NCI-H146 treated with DMSO at 0.1 percent for 48 hours (cell line): ENCODE measurements around the gene WWTR1.

Source experiments
- DNase-seq: peaks from one replicate; lab custom pipeline; 2025; ENCODE audit not compliant: unreplicated experiment; lab: John Stamatoyannopoulos, UW

WWTR1 gene

DNA sequence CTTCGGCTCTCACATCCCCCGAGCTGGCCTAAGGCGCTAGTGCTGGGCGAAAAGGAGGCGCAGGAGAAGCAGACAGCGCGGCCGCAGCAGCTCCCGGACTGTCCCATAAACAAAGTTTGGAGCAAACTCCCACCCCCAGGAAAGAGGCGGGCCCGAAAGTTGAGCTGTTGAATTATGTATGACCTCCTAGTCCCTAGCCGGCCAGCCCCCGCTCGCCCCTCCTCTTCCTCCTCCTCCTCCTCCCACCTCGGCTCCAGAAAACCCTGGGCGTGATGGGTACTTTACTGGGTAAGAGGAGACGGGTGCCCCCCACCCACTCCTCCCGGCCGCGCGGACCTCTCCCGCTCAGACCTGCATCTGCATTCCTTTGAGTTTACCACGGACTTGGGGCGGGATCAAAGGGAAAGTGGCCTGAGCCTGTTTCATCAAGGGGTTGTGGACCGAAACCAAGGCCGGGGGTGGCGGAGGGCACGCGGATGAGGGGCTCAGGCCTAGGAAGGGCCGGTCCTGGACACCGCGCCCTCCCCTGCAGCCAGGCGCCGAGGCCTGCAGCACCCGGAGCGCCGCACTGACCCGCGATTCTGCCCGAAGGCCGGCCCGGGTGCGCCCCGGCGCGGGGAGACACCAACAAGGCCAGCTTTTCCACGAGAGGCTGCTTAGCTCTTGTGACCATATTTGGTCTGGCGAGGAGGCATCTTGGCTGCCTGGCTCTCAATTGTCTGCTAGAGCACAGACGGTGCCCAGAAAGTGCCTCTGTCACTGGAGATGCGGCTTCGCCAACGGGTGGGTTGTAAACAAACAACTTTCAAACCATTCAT is at the start of gene WWTR1:
TSS of gene WWTR1 (minus strand) at position 100 of the 818 bp plus-strand sequence. CDS start 719 bp downstream, outside the sequence.
- peak; percentile 65 for DNase-seq

DNA sequence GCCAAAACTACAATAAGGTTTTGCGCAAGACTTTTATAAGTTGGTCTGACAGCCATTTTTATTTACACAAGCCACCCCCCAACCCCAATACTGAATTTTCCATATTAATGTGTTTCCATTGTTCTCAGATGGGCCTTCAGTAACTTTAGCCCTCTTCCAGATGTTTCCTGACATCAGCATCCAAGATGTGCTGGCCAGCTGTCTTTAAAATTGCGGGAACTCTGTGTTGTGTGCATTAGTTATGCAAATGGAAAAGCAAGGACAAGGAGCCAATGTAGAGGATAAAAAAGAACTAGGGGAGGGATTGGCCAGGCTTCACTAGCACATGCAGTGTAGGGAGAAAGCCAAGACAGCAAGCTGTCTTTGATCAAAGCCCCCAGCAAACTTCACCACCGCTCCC is 49.1 kb upstream of the WWTR1 start:
- no peak for DNase-seq

DNA sequence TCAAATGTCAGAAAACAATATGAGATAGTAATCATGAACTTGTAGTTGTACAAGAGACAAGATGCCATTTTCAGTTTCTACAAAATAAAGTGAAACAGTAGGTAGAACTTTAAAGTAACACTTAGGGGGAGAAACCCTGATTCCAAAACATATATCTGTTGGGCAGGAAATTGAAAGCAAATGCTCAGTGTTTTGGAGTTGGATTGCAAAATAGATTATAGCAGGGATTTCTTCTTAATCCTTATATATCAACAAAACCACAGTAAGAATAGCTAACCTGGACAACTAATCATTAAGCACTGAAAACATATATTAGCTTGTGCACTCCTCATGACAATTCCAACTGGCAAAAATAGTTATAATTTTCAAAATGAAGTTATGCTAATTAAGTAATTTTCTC is 47.6 kb upstream of the WWTR1 start:
- DNase-seq, result no peak

DNA sequence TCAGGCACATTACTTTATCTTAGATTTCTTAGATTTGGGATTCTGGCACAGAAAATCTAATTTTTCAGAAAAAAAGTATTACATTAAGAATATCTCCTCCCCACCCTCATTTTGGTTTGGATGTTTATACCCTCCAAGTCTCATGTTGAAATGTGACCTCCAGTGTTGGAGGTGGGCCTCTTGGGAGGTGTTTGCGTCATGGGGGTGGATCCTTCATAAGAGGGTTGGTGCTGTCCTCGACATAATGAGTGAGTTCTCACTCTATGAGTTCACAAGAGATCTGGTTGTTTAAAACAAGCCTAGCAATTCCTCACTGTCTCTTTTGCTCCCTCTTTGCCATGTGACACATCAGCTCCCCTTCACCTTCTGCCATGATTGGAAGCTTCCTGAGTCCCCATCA is 45.6 kb upstream of the WWTR1 start:
- no peak for DNase-seq

DNA sequence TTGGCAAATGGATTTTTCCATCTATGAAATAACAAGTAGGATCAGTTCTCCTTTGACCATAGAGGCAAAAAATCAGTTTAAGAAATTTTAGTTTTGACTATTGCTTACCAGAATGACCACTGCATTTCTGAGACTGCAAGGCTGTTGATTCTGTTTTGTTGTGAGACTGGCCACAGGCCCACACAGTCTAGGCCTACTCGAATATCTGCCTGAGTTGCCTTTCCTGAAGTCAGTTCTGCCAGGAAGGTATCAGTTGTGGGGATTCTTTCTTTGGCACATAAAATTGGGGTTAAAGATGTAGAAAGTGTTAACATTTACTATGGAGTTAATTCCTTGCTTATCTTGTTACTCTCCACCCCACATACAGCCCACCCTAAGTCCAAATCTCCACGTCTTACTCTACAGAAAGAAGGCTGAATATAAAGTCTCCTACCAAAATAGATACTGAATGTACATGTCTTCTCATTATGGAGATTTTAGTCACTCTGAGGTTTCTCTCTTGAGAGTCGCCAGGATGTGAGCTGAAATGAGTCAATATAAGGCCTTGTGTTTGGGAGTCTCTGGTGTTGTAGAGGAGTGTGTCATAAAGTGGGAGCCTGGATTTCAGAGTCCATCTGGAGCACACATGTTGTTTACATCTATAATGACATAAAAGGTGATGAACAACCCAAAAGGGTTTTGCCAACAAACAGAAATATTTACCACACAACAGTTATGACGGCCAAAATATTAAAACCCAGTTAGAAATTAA is 45.0 kb upstream of the WWTR1 start:
- DNase-seq, result no peak

DNA sequence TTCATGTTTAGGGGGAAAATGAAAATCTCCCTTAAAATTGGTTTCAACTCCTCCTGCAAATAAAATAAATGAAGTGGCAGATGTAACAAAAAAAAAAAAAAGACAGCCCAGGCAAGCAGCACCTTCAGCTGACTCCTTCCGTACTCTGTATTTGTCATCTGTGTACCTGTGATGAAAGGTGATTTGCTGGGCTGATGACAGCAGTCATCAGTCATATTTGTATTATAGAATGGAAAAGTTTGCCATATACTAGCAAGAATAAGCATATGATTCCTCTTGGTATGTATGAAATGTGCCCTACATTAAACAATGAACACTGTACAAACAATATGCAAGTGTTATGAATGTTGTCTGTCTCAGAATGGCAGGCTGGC is 44.1 kb upstream of the WWTR1 start:
- no peak for DNase-seq

DNA sequence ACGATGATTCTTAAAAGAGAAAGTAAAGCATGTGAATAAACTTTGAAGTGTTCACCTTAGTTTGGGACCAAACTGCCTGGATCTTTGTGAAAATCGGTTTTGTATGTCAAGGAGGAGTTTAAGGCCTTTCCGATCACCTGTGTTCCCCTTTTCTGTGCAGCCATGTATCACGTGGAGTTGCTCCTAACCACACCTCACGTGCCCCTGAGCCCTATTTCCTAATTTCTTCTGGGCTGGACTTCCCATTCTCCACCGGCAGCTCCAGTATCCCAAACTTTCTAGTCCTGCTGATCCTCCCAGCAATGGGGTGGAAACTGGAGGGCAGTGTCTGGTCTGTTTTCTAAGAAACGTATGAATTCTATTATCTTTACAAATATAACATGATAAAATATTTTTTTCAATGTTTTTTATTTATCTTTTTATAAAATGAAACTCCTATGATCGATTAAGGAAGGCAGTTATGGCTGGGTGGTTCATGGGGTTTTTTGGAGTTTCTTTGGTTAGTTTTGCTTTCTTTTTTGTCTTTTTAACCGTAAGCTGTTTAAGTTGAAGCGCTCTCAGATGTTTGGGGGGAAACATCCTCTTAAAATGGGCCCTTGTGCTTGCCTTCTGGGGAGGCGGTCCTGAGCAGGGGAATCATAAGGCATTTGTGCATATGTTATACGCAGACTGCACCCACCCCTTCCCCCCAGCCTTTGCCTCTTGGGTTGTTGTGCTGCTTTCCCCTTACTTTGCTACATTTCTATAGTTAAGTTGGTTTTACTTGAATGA is 43.6 kb upstream of the WWTR1 start:
- no peak for DNase-seq

DNA sequence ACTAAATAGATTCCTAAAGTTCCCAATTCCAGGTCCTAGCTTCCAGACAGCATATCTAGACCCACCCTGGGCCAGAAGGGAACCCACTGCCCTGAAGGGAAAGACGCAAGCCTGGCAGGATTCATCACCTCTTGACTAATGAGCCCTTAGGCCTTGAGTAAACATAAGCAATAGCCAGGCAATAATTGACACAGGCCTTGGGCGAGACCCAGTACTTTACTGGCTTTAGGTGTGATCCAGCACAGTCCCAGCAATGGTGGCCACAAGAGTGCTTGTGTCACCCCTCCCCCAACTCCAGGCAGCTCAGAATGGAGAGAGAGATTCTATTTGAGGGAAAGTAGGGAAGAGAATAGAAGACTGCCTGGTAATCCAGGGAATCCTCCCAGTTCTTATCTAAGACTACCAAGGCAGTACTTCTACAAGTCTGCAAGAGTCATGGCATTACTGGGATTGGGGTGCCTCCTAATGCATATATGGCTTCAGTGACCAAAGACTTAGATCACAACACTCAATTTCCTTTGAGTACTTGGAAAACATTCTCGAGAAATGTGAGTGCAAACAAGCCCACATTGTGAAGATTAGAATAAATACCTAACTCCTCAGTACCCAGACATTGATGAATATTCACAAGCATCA is 30.4 kb upstream of the WWTR1 start:
- DNase-seq, result no peak

DNA sequence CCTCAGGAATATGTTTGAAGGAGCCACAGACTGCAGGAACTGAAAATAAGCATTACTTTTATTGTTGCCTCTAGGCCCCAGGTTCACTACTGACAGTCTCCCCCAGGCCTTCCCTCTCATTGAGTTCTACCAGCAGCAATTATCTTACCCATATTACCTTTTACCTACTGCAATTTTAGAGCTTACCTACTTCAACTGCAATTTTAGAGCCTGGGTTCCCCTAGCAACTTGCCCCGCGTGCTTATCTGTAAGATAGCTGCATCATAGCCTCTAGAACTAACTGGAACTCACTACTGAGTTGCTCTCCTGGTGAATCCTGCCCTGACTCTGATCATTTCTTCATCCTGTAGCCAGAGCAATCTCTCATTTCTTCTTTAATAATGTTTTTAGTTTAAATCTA is 29.2 kb upstream of the WWTR1 start:
- no peak for DNase-seq

DNA sequence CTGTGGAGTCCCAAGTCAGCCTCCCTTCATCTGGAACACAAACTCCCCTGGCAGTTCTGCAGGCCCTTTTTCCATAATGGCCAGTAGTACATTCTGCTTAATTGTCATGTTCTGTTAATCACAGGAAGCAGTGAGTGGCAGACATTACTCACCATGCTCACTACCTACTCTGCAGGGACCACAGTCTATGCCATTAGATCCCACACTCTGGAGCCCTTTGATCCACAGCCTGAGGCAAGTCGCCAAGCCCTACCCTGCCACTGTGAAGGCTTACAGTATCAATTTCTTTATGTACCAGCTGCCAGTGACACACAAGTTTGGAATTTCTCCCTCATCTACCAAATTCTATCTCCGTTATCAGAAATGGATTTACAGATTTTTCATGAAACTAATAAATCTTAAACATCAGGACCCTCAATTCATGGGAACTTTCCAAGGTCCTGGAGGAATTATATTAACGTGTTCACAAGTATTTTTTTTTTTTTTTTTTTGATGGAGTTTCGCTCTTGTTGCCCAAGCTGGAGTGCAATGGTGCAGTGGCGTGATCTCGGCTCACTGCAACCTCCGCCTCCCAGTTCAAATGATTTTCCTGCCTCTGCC is 20.6 kb upstream of the WWTR1 start:
- no peak for DNase-seq

DNA sequence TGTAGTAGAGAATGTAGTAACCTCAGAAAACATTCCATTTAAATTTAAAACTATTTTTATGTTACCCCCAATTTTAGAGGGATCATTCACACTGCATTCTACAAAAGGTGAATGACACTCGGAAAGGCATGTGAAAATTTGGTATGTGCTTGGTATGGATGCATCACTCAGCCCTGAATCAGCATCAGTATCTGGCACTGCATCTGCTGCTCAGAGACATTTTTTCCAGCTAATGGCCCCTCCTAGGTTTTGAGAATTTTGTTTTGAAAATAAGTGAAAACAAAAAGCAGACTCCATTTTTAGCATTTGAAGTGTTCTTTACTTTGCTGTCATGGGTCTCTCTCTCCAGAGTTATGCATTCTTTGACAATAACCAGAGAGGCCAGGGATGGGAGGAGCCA is 15.6 kb upstream of the WWTR1 start:
- no peak for DNase-seq

DNA sequence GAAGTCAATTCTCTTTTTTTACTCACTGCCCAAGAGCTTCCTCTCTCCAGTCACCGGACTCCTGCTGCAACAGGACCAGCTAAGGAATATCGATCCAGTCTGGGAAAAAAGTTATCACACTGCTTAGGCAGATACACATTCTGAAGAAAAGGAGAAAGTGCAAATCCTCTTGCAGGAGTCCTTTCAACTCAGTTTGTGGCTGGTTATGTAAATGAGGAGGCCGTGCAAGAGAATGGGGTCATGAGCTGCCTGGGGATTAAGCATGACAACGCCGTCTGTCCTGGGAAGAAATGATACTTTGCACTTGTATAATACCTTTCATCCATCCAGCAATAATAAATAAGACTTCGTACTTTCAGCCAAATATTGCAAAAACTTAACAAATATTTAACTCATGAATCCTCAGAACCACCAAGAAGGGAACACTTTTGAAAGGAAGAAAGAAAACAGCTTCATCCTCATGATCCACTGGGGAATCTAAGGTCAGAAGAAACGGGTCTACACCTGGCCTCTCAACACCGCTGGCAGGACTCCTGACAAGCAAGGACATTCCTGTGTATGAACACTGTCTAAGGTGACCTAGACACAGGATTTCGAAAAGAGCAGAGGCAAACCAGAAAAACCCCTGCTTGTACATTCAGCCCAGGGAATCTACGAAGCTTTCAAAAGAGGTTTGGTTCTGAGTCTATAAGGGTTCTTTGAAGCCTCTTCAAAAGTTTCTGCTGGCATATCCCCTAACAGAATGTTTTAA is 13.1 kb upstream of the WWTR1 start:
- DNase-seq, result no peak

DNA sequence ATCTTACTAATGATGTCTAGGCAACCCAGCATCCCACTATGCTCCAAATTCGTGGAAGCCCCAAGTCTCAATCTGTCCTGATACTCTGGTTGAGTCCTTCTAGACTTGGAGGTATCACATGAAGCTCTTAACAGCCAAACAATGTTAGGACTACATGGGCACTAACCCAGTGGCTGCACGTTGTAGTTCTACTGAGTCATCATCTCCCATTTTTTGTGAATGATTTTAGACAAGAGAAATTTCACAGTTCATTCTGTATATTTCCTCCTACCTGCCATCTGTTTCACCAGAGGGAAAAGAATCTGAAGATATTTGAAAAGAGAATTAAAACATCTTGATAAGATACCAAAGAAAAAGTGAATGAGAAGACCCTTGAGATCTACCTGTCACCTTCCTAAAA is 9.8 kb upstream of the WWTR1 start:
- DNase-seq, result no peak

DNA sequence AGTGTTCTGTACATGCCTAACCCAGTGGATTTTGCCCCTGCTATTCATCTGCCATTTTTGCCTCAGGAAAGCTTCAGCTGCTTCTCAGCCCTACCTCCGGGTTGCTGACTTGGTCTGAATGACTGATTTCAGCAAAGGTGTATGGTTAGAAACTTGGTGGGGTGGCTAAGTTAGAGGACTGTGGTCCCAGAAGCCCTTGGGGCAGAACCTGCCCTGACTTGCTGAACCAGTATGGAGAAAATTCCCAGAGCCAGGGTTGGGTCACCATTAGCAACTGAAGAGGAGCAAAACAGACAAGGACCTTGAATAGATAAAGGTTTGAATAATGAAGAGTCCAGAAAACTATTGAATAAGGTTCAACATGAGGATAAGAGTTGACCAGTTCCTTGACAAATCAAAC is 6.1 kb upstream of the WWTR1 start:
- DNase-seq, result no peak

DNA sequence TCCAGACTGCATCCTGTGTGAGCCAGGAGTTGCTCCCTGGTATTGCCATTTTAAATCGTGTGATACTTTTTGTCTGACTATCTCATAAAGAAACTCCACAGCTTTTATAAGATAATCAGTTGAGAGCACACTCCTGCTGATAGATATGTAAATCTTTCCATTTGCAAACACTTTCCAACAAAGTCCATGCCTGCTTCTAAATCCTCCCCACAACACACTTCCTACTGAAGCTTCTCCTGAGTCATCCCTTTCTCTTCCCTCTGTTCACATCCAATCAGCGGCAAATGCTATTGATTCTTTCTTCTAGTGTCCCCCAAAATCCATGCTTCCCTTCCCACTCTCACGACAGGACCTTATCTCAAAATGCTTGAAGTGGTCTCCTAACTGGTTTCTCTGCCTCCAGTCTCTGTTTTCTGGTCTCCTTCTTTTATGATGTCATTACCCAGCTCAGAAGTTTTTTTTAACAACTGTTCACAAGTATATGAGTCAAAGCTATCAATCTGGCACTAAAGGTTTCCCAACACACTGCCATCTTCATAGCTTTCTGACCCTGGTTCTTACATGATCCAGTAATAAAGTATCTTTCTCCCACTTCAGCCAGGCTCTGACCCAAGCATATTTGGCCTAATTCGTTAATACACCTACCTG is 4.5 kb upstream of the WWTR1 start:
- no peak for DNase-seq

DNA sequence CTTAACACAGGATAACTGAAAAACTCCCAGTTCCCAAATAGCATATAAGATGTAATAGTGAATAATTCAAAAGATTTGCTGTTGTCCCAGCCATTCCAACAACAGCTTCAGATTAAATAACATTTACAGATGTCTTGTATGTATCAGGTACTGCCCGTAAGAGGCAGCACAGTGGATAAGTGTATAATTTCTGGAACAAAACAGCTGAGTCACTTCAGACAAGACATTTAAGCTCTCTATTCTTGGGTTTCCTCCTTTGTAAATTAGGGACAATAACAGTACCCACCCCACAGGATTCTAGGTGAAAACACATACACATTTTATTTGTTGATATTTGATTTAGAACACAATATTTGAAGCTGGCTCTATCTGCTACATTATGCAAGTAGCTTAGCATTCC is 2.6 kb upstream of the WWTR1 start:
- no peak for DNase-seq

DNA sequence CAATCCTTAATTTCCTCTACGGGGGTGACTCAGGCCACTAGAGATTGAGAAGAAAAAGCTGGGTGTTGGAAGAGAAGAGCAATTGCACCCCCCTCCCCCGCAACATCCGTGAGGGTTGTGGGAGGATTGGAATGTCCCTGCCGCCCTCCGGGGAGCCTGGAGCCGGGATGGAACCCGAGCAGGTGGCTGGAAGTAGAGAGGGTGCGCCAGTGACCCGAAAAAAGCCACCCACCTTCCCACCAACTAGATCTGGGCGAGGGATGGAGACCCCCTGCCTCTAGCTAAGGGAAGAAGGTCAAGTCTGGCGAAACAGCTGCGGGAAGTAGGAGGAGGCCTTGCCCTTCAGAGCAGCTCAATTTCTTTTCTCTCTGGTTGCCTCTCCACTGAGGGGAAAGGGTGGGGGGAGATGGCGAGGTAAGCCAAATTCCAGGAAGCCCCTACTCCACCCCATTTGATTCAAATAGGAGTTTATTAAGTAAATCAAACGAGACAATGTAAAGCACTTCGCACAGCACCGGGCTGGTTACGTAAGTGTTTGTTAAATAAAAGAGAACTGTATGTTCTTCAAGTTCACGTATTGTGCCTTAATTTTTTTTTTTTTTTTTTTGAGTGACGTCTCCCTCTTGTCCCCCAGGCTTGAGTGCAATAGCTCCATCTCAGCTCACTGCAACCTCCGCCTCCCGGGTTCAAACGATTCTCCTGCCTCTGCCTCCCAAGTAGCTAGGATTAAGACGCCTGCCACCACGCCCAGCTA is 1.1 kb upstream of the WWTR1 start:
- no peak for DNase-seq

DNA sequence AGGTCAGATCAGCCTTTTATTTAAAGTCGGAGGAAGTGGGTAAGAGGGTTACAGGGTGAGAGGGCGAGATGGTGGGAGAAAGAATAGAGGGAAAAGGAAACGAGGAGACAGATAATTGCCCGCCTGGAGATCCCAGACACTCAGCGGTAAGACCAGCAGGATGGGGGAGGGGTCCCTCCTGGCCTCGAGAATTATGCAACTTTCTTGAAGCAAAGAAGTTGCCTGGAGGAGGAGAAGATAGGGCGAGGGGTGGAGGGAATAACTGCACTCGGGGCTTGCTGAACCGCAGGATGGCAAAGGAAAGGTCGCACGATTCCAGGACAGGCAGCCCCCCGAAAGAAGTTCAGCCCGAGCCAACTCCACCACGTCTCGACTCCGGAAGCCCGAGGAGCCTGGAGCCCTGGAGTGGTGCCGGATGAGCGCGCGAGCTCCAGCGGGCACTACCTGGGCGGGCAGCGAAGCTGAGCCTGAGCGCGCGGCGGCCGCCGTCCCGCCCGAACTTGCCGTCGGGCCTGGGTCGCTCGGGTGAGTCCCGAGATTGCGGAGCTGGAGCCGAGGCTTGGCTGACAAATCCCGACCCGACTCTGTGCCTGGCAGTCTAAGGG is 402 bp downstream of the WWTR1 start:
- no peak for DNase-seq
